NB4 (cell line): ENCODE measurements around the gene BSG.

Experiments used
- MYC ChIP-seq: IDR thresholded peaks from 2 replicates; pipeline ENCODE4 v1.6.1; 2011; ENCODE audit warnings: low read depth, low read length
- POLR2A ChIP-seq: IDR thresholded peaks from 2 replicates; pipeline ENCODE4 v1.6.1; 2011; ENCODE audit warnings: mild to moderate bottlenecking; ENCODE audit not compliant: insufficient read length; ENCODE audit errors: extremely low read depth
- TF ChIP-seq, protein P1 (sequence below): IDR thresholded peaks from one replicate; pipeline ENCODE4 v1.5.1; 2012; ENCODE audit warnings: low read depth, low read length
- TF ChIP-seq, protein P2 (sequence below): IDR thresholded peaks from 2 replicates; pipeline ENCODE4 v1.6.1; 2011; ENCODE audit warnings: low read depth, low read length

DNA sequence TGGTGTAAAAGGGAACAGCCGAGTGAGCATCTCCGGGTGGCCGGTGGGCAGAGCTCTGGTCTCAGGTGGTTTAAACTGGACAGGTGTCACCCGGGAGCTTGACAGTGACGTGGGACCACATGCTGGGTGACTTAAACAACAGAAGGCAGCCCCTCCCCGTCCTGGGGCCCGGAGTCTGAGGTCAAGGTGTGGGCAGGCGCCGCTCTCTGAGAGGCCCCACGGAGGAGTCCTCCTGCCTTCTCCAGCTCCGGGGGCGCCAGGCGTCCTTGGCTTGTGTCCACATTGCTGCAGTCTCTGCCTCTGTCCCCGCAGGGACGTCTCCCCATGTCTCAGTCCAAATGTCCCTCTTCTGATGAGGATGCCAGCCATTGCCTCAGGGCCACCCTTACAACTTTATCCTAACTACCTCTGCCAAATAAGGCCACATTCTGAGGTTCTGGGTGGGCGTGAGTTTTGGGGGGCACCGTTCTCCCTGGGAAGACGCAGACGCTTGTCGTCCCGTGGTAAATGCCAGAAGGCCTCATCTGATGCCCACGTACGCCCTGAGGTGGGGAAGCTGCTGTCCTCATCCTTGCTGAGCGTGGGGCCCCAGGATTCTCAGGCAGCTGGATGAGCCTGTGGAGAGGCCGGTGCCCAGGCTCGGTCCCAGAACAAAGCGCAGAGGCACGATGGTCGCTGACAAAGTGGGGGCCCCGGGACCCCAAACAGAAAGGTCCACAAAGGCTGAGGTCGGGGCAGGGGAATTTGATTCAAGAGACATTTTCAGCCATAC, 15.6 kb upstream of the BSG start:
- TF ChIP-seq, protein P1, sequence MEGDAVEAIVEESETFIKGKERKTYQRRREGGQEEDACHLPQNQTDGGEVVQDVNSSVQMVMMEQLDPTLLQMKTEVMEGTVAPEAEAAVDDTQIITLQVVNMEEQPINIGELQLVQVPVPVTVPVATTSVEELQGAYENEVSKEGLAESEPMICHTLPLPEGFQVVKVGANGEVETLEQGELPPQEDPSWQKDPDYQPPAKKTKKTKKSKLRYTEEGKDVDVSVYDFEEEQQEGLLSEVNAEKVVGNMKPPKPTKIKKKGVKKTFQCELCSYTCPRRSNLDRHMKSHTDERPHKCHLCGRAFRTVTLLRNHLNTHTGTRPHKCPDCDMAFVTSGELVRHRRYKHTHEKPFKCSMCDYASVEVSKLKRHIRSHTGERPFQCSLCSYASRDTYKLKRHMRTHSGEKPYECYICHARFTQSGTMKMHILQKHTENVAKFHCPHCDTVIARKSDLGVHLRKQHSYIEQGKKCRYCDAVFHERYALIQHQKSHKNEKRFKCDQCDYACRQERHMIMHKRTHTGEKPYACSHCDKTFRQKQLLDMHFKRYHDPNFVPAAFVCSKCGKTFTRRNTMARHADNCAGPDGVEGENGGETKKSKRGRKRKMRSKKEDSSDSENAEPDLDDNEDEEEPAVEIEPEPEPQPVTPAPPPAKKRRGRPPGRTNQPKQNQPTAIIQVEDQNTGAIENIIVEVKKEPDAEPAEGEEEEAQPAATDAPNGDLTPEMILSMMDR: no peak
- TF ChIP-seq POLR2A (no peak), MYC (no peak)
- TF ChIP-seq, protein P2, sequence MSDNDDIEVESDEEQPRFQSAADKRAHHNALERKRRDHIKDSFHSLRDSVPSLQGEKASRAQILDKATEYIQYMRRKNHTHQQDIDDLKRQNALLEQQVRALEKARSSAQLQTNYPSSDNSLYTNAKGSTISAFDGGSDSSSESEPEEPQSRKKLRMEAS: no peak
